DMS79 treated with DMSO at 0.1 percent for 48 hours (cell line): ENCODE data around the gene TRIM27.
"Not testable (repeated sequence)": the region's sequence is repeated elsewhere in the genome, so short reads cannot be mapped to it uniquely, and the experiment has no call there.

ENCODE experiments used
- DNase-seq: peaks from one replicate; lab custom pipeline; 2025; lab: John Stamatoyannopoulos, UW

TRIM27 gene

DNA sequence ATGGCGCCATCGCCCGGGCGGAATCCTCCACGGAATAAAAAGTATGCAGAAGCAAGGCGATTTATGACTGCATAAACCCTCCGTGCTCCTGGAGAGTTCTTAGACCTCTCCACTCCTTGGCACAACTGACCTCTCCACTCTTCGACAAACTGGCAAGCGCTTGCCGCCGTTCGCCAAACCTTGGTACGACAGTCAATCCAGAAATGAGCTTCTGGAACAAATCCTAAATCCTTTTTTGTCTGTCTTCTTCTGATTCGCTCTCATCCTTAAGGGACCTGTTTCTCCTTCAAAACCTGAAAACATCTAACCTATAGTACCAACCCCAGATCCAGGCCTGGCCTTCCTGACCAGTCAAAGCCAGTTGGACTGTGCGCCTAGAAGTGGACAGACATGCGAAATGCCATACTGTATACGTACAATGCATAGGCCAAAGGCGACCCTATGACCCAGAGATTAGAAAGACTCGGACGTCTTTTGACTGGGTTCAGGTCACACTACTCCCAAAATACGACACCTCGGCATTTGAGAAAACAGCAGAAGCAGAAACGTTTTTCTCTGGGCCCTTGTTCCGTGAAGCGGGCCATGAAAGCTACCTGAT, 59.4 kb downstream of the TRIM27 start:
- no peak for DNase-seq

DNA sequence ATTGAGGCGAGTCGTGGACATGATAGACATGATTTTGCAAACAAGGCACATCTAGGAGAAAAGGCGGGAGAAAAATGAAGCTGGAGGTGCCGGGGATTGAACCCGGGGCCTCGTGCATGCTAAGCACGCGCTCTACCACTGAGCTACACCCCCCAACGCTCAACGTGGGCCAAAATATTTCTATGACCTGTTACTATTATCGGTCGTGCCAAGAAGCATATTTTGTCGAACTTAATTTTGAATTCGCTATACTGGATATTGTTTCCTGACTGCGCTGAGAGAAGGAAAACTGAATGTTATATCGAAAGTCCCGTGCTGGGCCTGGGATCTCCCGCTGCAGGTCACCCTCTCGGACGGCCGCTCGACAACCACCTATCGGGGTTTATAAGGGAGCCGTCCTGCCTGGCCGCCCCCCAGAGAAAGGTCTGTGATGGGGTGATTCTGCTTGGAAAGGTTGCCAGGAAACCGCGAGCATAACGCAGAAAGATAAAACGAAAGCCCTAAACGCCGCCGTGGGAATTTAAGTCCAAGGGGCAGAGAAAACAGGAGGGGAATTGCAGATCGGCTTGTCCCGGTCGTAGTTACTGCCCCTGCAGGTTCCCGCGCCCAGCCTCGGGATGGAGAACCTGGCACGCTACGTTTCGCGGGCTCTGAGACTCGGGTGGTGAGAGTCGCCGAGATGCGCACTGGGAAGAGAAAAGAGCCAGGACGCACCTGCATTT, 60.0 kb downstream of the TRIM27 start:
- peak; percentile 65 for DNase-seq

DNA sequence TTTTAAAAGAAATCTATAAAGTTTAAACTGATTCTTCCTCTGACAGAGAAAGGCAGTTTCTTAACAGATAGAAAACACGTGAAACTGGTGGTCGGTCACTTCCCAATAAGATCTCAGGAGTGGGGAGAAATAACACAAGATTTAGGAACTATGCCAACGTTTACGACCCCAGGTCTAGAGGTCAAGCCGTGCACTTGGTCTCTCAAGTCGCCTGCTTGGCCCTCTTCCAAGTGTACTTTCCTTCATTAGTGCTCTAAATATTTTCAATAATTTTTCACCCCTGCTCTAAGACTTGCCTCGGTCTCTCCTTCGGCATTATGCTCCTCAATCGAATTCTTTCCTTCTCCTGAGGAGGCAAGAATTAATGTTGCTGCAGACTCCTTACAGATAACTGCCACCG, 61.7 kb downstream of the TRIM27 start:
- DNase-seq, result no peak

DNA sequence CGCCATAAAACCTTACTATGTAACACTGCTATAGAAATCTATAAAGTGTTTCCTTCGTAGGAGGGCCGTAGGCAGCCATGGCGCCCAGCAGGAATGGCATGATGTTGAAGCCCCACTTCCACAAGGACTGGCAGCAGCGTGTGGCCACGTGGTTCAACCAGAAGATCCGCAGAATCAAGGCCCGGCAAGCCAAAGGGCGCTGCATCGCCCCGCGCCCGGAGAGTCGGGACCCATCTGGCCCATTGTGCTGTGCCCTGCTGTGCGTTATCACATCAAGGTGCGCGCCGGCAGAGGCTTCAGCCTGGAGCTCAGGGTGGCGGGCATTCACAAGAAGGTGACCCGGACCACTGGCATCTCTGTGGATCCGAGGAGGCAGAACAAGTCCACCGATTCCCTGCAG, 62.4 kb downstream of the TRIM27 start:
- no peak for DNase-seq

DNA sequence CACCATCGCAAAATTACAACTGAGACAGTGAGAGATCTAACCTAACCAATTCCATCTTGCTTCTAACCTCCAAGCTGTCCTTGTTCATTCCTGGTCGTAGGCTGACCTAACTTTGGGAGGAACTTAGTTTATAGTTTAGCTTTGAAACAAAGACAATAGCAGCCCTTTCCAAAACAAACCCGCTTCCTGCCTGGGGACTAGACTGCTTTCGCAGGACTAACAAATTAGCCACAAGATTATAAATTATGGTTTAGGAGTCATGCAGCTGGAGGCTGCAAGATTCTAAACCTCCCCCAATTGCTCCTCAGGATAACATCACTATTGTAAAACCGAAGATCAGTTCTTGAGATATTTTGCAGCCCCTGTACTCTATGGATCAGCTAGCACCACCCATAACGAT, 63.2 kb downstream of the TRIM27 start:
- no peak for DNase-seq

DNA sequence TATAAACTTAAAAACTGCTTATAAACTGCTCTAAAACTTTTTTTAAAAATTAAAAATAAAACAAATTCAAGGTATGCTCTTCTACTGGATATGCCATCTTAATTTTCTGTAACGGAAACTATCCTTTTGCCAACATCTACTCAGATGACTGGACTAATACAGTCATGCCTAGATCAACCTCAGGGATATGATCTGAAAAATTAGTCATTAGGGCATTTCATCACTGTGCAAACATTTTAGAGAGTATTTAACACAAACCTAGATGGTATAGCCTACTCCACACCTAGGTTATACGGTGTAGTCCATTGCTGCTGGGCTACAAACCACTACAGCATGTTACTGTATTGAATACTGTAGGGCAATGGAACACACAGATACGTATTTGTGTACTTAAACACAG, 64.8 kb downstream of the TRIM27 start:
- DNase-seq, result no peak

DNA sequence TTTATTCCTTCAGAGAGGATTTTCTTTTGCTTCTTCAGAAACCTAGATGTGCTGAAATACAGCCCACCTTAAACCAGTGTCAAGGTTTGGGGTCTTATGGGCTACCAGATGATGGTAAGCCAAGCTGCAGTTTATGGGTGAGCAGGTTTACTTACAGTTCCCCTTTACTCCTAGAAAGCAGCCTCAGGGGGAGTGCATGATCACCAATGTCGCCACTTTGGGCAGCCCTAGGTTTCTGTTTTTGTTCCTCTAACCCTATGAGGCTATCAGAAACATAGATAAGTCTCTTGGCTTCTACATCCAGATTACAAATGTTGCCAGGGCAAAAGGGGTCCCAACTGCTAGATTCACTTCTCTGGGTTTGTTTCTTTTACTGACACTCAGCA, 67.2 kb downstream of the TRIM27 start:
- DNase-seq, result no peak

DNA sequence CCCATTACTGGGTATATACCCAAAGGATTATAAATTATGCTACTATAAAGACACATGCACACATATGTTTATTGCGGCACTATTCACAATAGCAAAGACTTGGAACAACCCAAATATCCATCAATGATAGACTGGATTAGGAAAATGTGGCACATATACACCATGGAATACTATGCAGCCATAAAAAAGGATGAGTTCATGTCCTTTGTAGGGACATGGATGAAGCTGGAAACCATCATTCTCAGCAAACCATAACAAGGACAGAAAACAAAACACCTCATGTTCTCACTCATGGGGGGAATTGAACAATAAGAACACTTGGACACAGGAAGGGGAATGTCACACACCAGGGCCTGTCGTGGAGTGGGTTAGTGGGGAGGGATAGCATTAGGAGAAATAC, 69.4 kb downstream of the TRIM27 start:
- DNase-seq, result not testable (repeated sequence)
